ENCODE data around the gene GAMT. TPM values are rescaled to one million over a fixed set of nuclear protein-coding genes. Genes with fewer than 3 reads are reported as not detected.

The GAMT gene
- total RNA-seq, 2 experiments from 2014 or later = 27.8 to 29.5 TPM

DNA sequence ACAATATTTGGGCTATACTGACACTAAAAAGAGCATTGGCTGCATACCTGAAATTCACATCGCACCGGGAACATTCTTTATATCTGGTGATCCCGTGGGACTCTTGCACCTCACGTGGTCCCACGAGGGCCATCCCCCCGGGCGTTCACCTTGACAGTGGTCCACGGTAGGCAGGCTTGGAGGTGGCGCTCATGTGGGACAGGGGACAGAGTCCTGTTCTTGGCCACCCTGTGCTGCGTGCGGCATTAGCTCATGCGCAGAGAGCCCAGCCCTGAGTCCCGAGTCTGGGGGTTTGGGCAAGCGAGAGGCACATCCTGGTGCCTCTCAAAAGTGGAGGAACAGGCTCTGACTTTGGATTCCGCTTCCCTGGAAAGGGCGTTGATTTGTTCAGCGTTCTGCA is 7.5 kb downstream of the GAMT start:
- Mint-ChIP-seq H3K9me3 (no peaks in the 10 kb centered on the region), H3K4me3 (no peak overlapping the region), H3K27ac (no peak overlapping the region), H3K27me3 (no peaks in the 10 kb centered on the region), H3K36me3 (ENCODE audit: low read depth) (peaks cover 21% of the 10 kb centered on the region), H3K4me1 (ENCODE audit: low read depth) (peaks cover 8% of the 10 kb centered on the region)
- CTCF ChIA-PET = no interaction called here
- POLR2A ChIA-PET = interaction anchor here (1.5 kb wide), 1 partner anchor 197 kb away, joined by 3 read pairs; no protein-coding TSS in a partner anchor
- ATAC-seq (no peak), DNase-seq (no peak)
- TF ChIP-seq, protein P1, sequence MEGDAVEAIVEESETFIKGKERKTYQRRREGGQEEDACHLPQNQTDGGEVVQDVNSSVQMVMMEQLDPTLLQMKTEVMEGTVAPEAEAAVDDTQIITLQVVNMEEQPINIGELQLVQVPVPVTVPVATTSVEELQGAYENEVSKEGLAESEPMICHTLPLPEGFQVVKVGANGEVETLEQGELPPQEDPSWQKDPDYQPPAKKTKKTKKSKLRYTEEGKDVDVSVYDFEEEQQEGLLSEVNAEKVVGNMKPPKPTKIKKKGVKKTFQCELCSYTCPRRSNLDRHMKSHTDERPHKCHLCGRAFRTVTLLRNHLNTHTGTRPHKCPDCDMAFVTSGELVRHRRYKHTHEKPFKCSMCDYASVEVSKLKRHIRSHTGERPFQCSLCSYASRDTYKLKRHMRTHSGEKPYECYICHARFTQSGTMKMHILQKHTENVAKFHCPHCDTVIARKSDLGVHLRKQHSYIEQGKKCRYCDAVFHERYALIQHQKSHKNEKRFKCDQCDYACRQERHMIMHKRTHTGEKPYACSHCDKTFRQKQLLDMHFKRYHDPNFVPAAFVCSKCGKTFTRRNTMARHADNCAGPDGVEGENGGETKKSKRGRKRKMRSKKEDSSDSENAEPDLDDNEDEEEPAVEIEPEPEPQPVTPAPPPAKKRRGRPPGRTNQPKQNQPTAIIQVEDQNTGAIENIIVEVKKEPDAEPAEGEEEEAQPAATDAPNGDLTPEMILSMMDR (IDR thresholded peaks at IDR 0.05) = no peak
- intact Hi-C loops (cut with micrococcal nuclease) = no loop called here

DNA sequence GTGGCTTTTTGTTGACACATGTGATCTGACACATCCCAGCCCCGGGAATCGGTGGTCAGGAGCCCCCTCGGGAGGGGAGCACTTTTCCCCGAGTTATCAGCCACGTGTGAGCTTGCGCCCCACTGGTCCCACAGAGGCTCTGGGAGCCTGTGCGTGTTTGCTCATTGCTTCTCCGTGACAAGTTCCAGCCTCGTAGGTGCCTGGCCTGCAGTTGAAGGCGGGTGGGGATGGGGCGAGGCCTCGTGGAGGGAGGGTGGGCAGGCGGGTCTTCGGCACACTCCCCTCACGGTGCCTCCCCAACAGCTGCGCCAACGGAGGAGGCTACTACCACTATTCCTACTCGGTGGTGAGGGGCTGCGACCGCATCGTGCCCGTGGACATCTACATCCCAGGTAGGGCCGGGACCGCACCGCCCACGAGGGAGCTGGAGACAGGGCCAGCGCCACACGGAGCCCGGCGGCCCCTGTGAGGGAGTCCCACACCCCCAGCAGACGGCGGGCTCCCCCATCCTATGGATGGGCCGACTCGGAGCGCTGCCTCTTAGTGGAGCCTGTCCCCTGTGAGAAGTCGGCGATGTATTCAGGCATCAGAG is 8.3 kb downstream of the GAMT start:
- H3K27me3 Mint-ChIP-seq = no peaks in the 10 kb centered on the region
- no peak for ATAC-seq
- H3K4me3 Mint-ChIP-seq = no peak overlapping the region
- no peak overlapping the region for H3K27ac Mint-ChIP-seq
- CTCF ChIA-PET = no interaction called here
- H3K9me3 Mint-ChIP-seq = no peaks in the 10 kb centered on the region
- peaks cover 6% of the 10 kb centered on the region for H3K4me1 Mint-ChIP-seq (ENCODE audit: low read depth)
- DNase-seq = no peak
- intact Hi-C loops (cut with micrococcal nuclease) = no loop called here
- TF ChIP-seq, protein P1 (IDR thresholded peaks at IDR 0.05) = no peak
- H3K36me3 Mint-ChIP-seq (ENCODE audit: low read depth) = peaks cover 24% of the 10 kb centered on the region
- POLR2A ChIA-PET = interaction anchor here (0.8 to 1.6 kb wide), 3 partner anchors 10 to 198 kb away, joined by 3 to 5 read pairs (median 3); no protein-coding TSS in a partner anchor

DNA sequence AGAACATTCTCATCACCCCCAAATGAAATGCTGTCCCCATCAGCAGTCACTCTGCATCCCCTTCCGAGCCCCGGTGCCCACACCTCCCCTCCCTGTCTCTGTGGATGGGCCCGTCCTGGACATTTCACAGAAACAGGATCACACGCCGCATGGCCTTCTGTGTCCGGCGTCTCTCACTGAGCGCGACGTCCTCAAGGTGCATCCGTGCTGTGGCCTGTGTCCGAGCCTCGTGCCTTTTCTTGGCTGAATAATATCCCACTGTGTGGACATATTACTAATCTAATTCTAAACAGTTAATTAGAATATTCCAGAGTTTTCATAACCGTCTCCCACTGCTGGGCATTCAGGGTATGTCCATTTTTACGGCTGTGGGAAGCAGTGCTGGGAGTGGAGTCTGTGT is 8.9 kb downstream of the GAMT start:
- H3K27ac Mint-ChIP-seq = no peak overlapping the region
- H3K4me1 Mint-ChIP-seq (ENCODE audit: low read depth) = peaks cover 6% of the 10 kb centered on the region
- H3K9me3 Mint-ChIP-seq = no peaks in the 10 kb centered on the region
- CTCF ChIA-PET = no interaction called here
- TF ChIP-seq, protein P1 (IDR thresholded peaks at IDR 0.05) = no peak
- no peak for ATAC-seq
- H3K4me3 Mint-ChIP-seq = no peak overlapping the region
- no peak for DNase-seq
- peaks cover 25% of the 10 kb centered on the region for H3K36me3 Mint-ChIP-seq (ENCODE audit: low read depth)
- POLR2A ChIA-PET = interaction anchor here (0.8 to 1.6 kb wide), 2 partner anchors 10 to 12 kb away, joined by 3 to 5 read pairs; no protein-coding TSS in a partner anchor
- no peaks in the 10 kb centered on the region for H3K27me3 Mint-ChIP-seq
- intact Hi-C loops (cut with micrococcal nuclease) = no loop called here

DNA sequence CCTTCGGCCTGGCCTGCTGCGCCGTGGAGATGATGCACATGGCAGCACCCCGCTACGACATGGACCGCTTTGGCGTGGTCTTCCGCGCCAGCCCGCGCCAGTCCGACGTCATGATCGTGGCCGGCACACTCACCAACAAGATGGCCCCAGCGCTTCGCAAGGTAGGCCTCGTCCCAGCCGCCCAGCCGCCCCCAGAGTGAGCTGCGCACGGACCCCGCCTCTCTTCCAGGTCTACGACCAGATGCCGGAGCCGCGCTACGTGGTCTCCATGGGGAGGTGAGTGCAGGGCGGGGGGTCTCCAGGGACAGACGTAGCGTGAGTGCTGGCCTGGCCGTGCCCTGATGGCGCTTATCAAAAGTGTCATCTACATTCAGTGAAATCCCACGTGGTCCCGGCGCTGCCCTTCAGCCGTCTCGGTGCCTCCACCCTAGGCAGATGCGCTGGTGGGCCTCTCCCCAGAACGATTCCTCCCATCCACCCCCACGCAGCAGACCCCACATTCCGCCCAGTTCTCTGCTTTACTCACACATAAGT is 10.4 kb downstream of the GAMT start:
- ChIA-PET CTCF (no interaction called here), POLR2A (no interaction called here)
- Mint-ChIP-seq H3K9me3 (no peaks in the 10 kb centered on the region), H3K36me3 (ENCODE audit: low read depth) (peaks cover 30% of the 10 kb centered on the region), H3K4me3 (no peak overlapping the region), H3K27ac (no peak overlapping the region), H3K27me3 (no peaks in the 10 kb centered on the region), H3K4me1 (ENCODE audit: low read depth) (peaks cover 1% of the 10 kb centered on the region)
- ATAC-seq (no peak), DNase-seq (no peak)
- TF ChIP-seq, protein P1 (IDR thresholded peaks at IDR 0.05) = no peak
- intact Hi-C loops (cut with micrococcal nuclease) = no loop called here

DNA sequence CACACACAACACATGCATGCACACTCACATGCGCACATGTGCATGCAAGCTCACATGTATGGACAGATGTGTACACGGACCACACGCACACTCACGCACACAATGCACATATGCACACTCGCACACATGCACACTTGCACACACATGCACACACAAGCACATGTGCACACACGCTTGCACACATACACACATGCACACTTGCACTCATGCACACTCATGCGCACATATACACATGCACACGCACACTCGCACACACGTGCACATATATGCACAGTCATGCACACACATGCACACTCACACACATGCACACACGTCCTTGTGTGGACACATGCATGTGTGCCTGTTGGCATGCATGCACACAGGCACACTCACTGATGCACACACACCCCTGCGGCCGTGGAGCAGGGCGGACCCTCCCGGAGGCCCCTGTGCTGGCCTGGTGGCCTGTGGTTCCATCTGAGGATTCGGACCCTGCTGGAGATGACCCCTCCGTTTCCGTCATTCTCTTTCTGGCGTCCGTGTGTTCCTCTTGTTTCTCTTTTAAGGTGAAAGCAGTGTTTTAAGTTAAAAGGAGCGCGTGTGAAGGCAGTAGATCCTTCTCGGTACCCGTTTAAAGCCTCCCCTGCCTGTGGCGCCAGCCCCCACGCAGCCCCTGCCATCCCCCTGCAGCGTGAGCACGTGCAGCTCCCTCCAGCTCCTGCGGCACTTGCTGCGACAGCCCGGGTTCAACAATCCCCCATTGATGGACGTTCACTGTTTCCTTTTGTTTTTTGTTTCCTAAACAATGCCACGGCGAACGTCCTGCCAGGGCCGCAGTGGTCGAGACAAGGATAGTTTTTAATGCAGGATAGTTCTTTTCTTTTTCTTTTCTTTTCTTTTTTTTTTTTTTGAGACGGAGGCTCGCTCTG is 12.1 kb downstream of the GAMT start:
- ATAC-seq (no peak), DNase-seq (no peak)
- H3K4me3 Mint-ChIP-seq = no peak overlapping the region
- ChIA-PET CTCF (no interaction called here), POLR2A (no interaction called here)
- H3K36me3 Mint-ChIP-seq (ENCODE audit: low read depth) = peaks cover 30% of the 10 kb centered on the region
- H3K27me3 Mint-ChIP-seq = no peaks in the 10 kb centered on the region
- H3K27ac Mint-ChIP-seq = no peak overlapping the region
- H3K9me3 Mint-ChIP-seq = no peaks in the 10 kb centered on the region
- intact Hi-C loops (cut with micrococcal nuclease) = no loop called here
- TF ChIP-seq, protein P1 (IDR thresholded peaks at IDR 0.05) = no peak
- peaks cover 9% of the 10 kb centered on the region for H3K4me1 Mint-ChIP-seq (ENCODE audit: low read depth)

All from activated CD8-positive, alpha-beta T cell treated with anti-CD3 and anti-CD28 coated beads for 36 hours (primary cell).